K562 (cell line): ENCODE data around the gene PWWP2A. TPM values are rescaled to one million over a fixed set of nuclear protein-coding genes. Genes with fewer than 3 reads are reported as not detected.

Experiments
- ATAC-seq: fragments of 200-7000 bp; cut with Tn5 transposase; 3 replicates; pipeline ENCODE4 v1.9.1; 2020; ENCODE audit warnings: moderate library complexity
- BruUV-seq: library from RNA; stranded (reverse); fragments of 400-500 nt; replicated peaks from 2 replicates; lab custom pipeline; 2021; lab: Mats Ljungman, UMichigan
- CTCF ChIA-PET: fragments of 300-600 bp; formaldehyde crosslinking; extraction: SDS; loops from one replicate; lab custom pipeline; 2021; ENCODE audit warnings: low intra/inter-chr PET ratio; lab: Yijun Ruan, JAX
- POLR2A ChIA-PET: fragments of 300-600, 350-650 bp; sonication (Branson Sonifier 250); formaldehyde crosslinking; extraction: SDS; loops from one replicate; lab custom pipeline; 2021; ENCODE audit warnings: antibody characterized with exemption, inconsistent platforms; lab: Yijun Ruan, JAX
- DNase-seq, 4 experiments: peaks; one replicate each; pipeline versions ENCODE4 v3.0.0 to v3.0.0-alpha.2; 2011 to 2018; ENCODE audit warnings: low spot score in 3 of 4, mixed read lengths in 3 of 4; ENCODE audit errors: extremely low read depth in 1 of 4
- FAIRE-seq: peaks from 2 replicates; lab custom pipeline; 2011; peaks lifted over from hg19 to GRCh38; lab: Jason Lieb, UNC
- H2AFZ ChIP-seq: 2 replicates; pipeline ENCODE4 v1.6.0; 2011; ENCODE audit warnings: low read depth, low read length, control low read depth, inconsistent platforms
- H3K27ac ChIP-seq: fragments of 200-600 bp; 3 replicates; pipeline ENCODE4 v1.8.0; 2011; ENCODE audit warnings: low read depth, mild to moderate bottlenecking, control low read depth, inconsistent platforms, low read length, moderate library complexity, mixed read lengths; ENCODE audit errors: extremely low read depth
- H3K27me3 ChIP-seq, 2 experiments: fragments of 300-600 bp in 1 of 2; 2 replicates in 1 of 2; 3 replicates in 1 of 2; pipeline versions ENCODE4 v1.6.0 to v1.8.0; 2011; ENCODE audit warnings: inconsistent platforms in 2 of 2, low read length in 2 of 2, mild to moderate bottlenecking in 1 of 2, mixed read lengths in 1 of 2, moderate library complexity in 1 of 2; ENCODE audit not compliant: control insufficient read depth in 2 of 2, insufficient read depth in 2 of 2
- H3K36me3 ChIP-seq: fragments of 300-600 bp; 3 replicates; pipeline ENCODE4 v1.8.0; 2011; ENCODE audit warnings: mild to moderate bottlenecking, low read length, inconsistent platforms; ENCODE audit not compliant: control insufficient read depth, insufficient read depth
- H3K4me1 ChIP-seq, 2 experiments: fragments of 200-600 bp in 1 of 2; replicated peaks in 1 of 2; 2 replicates in 1 of 2; 3 replicates in 1 of 2; pipeline versions ENCODE4 v1.5.1 to v1.8.0; 2011; ENCODE audit warnings: inconsistent platforms in 2 of 2, low read length in 2 of 2, mild to moderate bottlenecking in 1 of 2, mixed read lengths in 1 of 2, moderate library complexity in 1 of 2; ENCODE audit not compliant: control insufficient read depth in 2 of 2, insufficient read depth in 2 of 2
- H3K4me2 ChIP-seq: 2 replicates; pipeline ENCODE4 v1.6.1; 2011; ENCODE audit warnings: low read length, control low read depth, inconsistent platforms, mixed read lengths; ENCODE audit not compliant: insufficient read depth
- H3K4me3 ChIP-seq: fragments of 200-600 bp; sonication (generic), shearing (Covaris generic); 2 replicates; pipeline ENCODE4 v1.5.1; 2016; ENCODE audit warnings: control low read depth, inconsistent platforms
- H3K79me2 ChIP-seq: fragments of 200-600 bp; 3 replicates; pipeline ENCODE4 v1.8.0; 2011; ENCODE audit warnings: low read length, inconsistent platforms; ENCODE audit not compliant: control insufficient read depth, insufficient read depth
- H3K9ac ChIP-seq, 2 experiments: 2 replicates each; pipeline versions ENCODE4 v1.6.0 to v1.6.1; 2011; ENCODE audit warnings: low read depth in 2 of 2, low read length in 2 of 2, control low read depth in 1 of 2, inconsistent platforms in 1 of 2, mild to moderate bottlenecking in 1 of 2, mixed read lengths in 1 of 2; ENCODE audit not compliant: insufficient read depth in 1 of 2
- H3K9me1 ChIP-seq: one replicate; pipeline ENCODE4 v1.6.0; 2011; ENCODE audit warnings: inconsistent platforms, mild to moderate bottlenecking, low read length, moderate library complexity; ENCODE audit not compliant: control insufficient read depth, insufficient read depth
- H3K9me3 ChIP-seq: replicated peaks from 2 replicates; pipeline ENCODE4 v1.5.1; 2011; ENCODE audit warnings: low read depth, low read length, inconsistent platforms; ENCODE audit not compliant: control insufficient read depth, insufficient read depth
- H4K20me1 ChIP-seq: replicated peaks from 2 replicates; pipeline ENCODE4 v1.6.1; 2011; ENCODE audit warnings: low read length, inconsistent platforms, mixed read lengths; ENCODE audit not compliant: control insufficient read depth, insufficient read depth
- ASH1L ChIP-seq: fragments of 450-650 bp; IDR thresholded peaks from 2 replicates; pipeline ENCODE4 v1.6.1; 2018; ENCODE audit warnings: borderline replicate concordance, mild to moderate bottlenecking, low read depth; ENCODE audit not compliant: partially characterized antibody
- HSF4 ChIP-seq: fragments of 250-450 bp; sonication (Bioruptor Pico); IDR thresholded peaks from 2 replicates; pipeline ENCODE4 v2.1.2; 2022; ENCODE audit warnings: mild to moderate bottlenecking, moderate library complexity, borderline replicate concordance
- JUND ChIP-seq, 2 experiments: IDR thresholded peaks; 2 replicates in 1 of 2; 3 replicates in 1 of 2; pipeline ENCODE4 v1.6.1; 2011; ENCODE audit warnings: borderline replicate concordance in 2 of 2, low read depth in 2 of 2, low read length in 2 of 2, improper control_type of control experiment in 1 of 2, missing biosample characterization in 1 of 2, missing genetic modification characterization in 1 of 2, missing genetic modification reagents in 1 of 2
- MYBL2 ChIP-seq, 2 experiments: fragments of 450-650 bp in 1 of 2; sonication (generic) in 1 of 2; formaldehyde crosslinking in 1 of 2; IDR thresholded peaks; 2 replicates each; pipeline versions ENCODE4 v1.6.1 to v1.8.1; 2017 to 2022; ENCODE audit warnings: borderline replicate concordance in 1 of 2, inconsistent platforms in 1 of 2, low read depth in 1 of 2, mild to moderate bottlenecking in 1 of 2, missing genetic modification reagents in 1 of 2, moderate library complexity in 1 of 2
- NFXL1 ChIP-seq: fragments of 450-650 bp; formaldehyde crosslinking; IDR thresholded peaks from 2 replicates; pipeline ENCODE4 v1.4.0; 2021; ENCODE audit warnings: mild to moderate bottlenecking
- SMARCA4 ChIP-seq: fragments of 450-650 bp; IDR thresholded peaks from 2 replicates; pipeline ENCODE4 v1.6.1; 2016
- SMARCE1 ChIP-seq: fragments of 450-650 bp; IDR thresholded peaks from 2 replicates; pipeline ENCODE4 v1.7.1; 2016; ENCODE audit warnings: mild to moderate bottlenecking
- SMC3 ChIP-seq: conservative IDR thresholded peaks from 2 replicates; pipeline ENCODE4 v1.6.1; 2011; ENCODE audit warnings: low read depth, low read length, improper control_type of control experiment; ENCODE audit not compliant: insufficient read depth
- TCF3 ChIP-seq: sonication (generic); formaldehyde crosslinking; IDR thresholded peaks from 2 replicates; pipeline ENCODE4 v1.4.0; 2020; ENCODE audit warnings: mild to moderate bottlenecking, missing genetic modification reagents
- TGIF2 ChIP-seq: sonication (generic); formaldehyde crosslinking; IDR thresholded peaks from 2 replicates; pipeline ENCODE4 v1.8.1; 2022; ENCODE audit warnings: mild to moderate bottlenecking, missing genetic modification reagents, moderate library complexity
- ZNF253 ChIP-seq: fragments of 250-450 bp; sonication (Bioruptor Pico); conservative IDR thresholded peaks from 2 replicates; pipeline ENCODE4 v1.6.1; 2021; ENCODE audit warnings: mild to moderate bottlenecking
- ZNF75A ChIP-seq: fragments of 450-650 bp; formaldehyde crosslinking; IDR thresholded peaks from 2 replicates; pipeline ENCODE4 v1.4.0; 2020; ENCODE audit warnings: mild to moderate bottlenecking
- WGBS: fragments of 100-300 bp; shearing (Covaris generic); methylation state at CpG from one replicate; pipeline ENCODE4 v1.1.6; 2016; ENCODE audit warnings: low coverage, mixed read lengths; ENCODE audit not compliant: insufficient coverage; ENCODE audit errors: missing lambda C conversion rate; 5-methylcytosine and 5-hydroxymethylcytosine counted together
- in situ Hi-C: fragments of 300-500 bp; cut with MboI; formaldehyde crosslinking; loops from 4 replicates; pipeline ENCODE4 v1.15.0; 2018; ENCODE audit warnings: inconsistent platforms, mixed read lengths
- intact Hi-C: fragments of 100-400 bp; cut with micrococcal nuclease; formaldehyde crosslinking; loops from 2 replicates; pipeline ENCODE4 v1.14.2; 2022
- polyA plus RNA-seq, 8 experiments: library from polyadenylated mRNA; depleted of rRNA in 4 of 8; stranded (reverse) in 5 of 8; unstranded in 3 of 8; fragments of >200 nt; fragmentation: Nextera tagmentation in 2 of 8; fragmentation: Illumina TruSeq in 1 of 8; extraction: Ambion mirVana in 2 of 8; extraction: Trizol in 1 of 8; gene quantifications; 2 replicates each; pipeline versions ENCODE4 v1.2.1 to v1.2.3, GENCODE V29; 2011 to 2014; ENCODE audit warnings: inconsistent platforms in 1 of 8, missing spikeins in 1 of 8
- total RNA-seq, 7 experiments: library from RNA; depleted of rRNA in 6 of 7; stranded (reverse); fragments of >200 nt in 6 of 7; fragmentation: Illumina TruSeq in 2 of 7; extraction: Trizol in 2 of 7; gene quantifications; 2 replicates each; pipeline versions ENCODE4 v1.2.1 to v1.2.3, GENCODE V29; 2011 to 2021; ENCODE audit warnings: low replicate concordance in 1 of 7
- TF ChIP-seq, protein P1 (sequence below): fragments of 250-450 bp; sonication (Bioruptor Pico); IDR thresholded peaks from 2 replicates; pipeline ENCODE4 v1.8.0; 2022; ENCODE audit warnings: moderate library complexity, mild to moderate bottlenecking, inconsistent platforms
- TF ChIP-seq, protein P2 (sequence below): sonication (generic); formaldehyde crosslinking; IDR thresholded peaks from 2 replicates; pipeline ENCODE4 v1.8.0; 2022; ENCODE audit warnings: mild to moderate bottlenecking, missing genetic modification reagents
- TF ChIP-seq, protein P3 (sequence below): fragments of 250-450 bp; sonication (Bioruptor Pico); IDR thresholded peaks from 2 replicates; pipeline ENCODE4 v1.4.0; 2020; ENCODE audit warnings: borderline replicate concordance
- TF ChIP-seq, protein P4 (sequence below): sonication (generic); formaldehyde crosslinking; IDR thresholded peaks from 2 replicates; pipeline ENCODE4 v1.8.0; 2022; ENCODE audit warnings: missing genetic modification reagents, mild to moderate bottlenecking, borderline replicate concordance

PWWP2A gene
- total and polyA plus RNA-seq, 9 of the 15 experiments (the other 6 are each of a cell fraction or from before 2014, with no cell fraction given), result 2.7 to 26.3 (median 14.6) TPM

DNA sequence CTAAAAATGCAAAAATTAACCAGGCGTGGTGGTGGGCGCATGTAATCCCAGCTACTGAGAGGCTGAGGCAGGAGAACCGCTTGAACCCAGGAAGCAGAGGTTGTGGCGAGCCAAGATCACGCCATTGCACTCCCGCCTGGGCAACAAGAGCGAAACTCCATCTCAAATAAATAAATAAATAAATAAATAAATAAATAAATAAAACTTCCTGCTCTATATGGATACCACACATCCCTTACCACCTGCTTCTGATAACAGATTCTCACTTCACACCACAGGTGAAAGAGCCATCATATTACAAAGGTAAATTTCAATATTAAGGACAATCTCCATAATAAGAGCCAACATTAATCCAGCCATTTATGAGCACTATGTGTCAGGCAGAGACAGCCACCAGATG lies 9.4 kb upstream of the PWWP2A start:
- ChIA-PET POLR2A (interaction anchor here (1.0 kb wide), 1 partner anchor 123 kb away, joined by 3 read pairs; no protein-coding TSS in a partner anchor), CTCF (no interaction called here)
- no TSS peak for BruUV-seq
- Histone ChIP-seq H3K27me3 (no peaks in the 10 kb centered on the region), H4K20me1 (no peaks in the 10 kb centered on the region), H3K9me1 (no peaks in the 10 kb centered on the region), H3K27ac (no peak overlapping the region), H3K4me1 (no peaks in the 10 kb centered on the region; a peak in 2 of 5 replicates), H3K4me2 (no peak overlapping the region), H3K4me3 (no peak overlapping the region), H3K9me3 (no peaks in the 10 kb centered on the region), H3K79me2 (no peaks in the 10 kb centered on the region), H2AFZ (no peak overlapping the region), H3K9ac (no peak overlapping the region), H3K36me3 (no peaks in the 10 kb centered on the region)
- FAIRE-seq (no peak), ATAC-seq (no peak), DNase-seq (no peak)
- intact Hi-C loops (no loop called here), in situ Hi-C loops (no loop called here)
- WGBS, result 57% methylated on average over 7 of the region's 7 CpGs
- TF ChIP-seq ZNF75A (no peak), TCF3 (CRISPR knock-in tag) (no peak), SMARCA4 (no peak), MYBL2 (IDR thresholded peaks at IDR 0.05; ENCODE audit: low read depth) (no peak), MYBL2 (CRISPR knock-in tag; IDR thresholded peaks at IDR 0.05; ENCODE audit: borderline replicate concordance) (no peak), JUND (IDR thresholded peaks at IDR 0.05; ENCODE audit: borderline replicate concordance, low read depth, low read length) (no peak), JUND (tag; IDR thresholded peaks at IDR 0.05; ENCODE audit: borderline replicate concordance, low read depth, low read length) (no peak), SMARCE1 (no peak), HSF4 (CRISPR knock-in tag) (no peak), ZNF253 (no peak), SMC3 (no peak), ASH1L (no peak), TGIF2 (CRISPR knock-in tag) (no peak), NFXL1 (CRISPR knock-in tag) (no peak)
- TF ChIP-seq, protein P1, sequence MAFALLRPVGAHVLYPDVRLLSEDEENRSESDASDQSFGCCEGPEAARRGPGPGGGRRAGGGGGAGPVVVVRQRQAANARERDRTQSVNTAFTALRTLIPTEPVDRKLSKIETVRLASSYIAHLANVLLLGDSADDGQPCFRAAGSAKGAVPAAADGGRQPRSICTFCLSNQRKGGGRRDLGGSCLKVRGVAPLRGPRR (CRISPR knock-in tag), result no peak
- TF ChIP-seq, protein P2, sequence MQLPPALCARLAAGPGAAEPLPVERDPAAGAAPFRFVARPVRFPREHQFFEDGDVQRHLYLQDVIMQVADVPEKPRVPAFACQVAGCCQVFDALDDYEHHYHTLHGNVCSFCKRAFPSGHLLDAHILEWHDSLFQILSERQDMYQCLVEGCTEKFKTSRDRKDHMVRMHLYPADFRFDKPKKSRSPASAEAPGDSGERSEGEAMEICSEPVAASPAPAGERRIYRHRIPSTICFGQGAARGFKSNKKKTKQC (CRISPR knock-in tag), result no peak
- TF ChIP-seq, protein P3, sequence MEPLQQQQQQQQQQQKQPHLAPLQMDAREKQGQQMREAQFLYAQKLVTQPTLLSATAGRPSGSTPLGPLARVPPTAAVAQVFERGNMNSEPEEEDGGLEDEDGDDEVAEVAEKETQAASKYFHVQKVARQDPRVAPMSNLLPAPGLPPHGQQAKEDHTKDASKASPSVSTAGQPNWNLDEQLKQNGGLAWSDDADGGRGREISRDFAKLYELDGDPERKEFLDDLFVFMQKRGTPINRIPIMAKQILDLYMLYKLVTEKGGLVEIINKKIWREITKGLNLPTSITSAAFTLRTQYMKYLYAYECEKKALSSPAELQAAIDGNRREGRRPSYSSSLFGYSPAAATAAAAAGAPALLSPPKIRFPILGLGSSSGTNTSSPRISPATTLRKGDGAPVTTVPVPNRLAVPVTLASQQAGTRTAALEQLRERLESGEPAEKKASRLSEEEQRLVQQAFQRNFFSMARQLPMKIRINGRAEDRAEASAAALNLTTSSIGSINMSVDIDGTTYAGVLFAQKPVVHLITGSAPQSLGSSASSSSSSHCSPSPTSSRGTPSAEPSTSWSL (CRISPR knock-in tag), result no peak
- TF ChIP-seq, protein P4, sequence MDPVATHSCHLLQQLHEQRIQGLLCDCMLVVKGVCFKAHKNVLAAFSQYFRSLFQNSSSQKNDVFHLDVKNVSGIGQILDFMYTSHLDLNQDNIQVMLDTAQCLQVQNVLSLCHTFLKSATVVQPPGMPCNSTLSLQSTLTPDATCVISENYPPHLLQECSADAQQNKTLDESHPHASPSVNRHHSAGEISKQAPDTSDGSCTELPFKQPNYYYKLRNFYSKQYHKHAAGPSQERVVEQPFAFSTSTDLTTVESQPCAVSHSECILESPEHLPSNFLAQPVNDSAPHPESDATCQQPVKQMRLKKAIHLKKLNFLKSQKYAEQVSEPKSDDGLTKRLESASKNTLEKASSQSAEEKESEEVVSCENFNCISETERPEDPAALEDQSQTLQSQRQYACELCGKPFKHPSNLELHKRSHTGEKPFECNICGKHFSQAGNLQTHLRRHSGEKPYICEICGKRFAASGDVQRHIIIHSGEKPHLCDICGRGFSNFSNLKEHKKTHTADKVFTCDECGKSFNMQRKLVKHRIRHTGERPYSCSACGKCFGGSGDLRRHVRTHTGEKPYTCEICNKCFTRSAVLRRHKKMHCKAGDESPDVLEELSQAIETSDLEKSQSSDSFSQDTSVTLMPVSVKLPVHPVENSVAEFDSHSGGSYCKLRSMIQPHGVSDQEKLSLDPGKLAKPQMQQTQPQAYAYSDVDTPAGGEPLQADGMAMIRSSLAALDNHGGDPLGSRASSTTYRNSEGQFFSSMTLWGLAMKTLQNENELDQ, result no peak
